NK-92 (cell line): ENCODE data around the gene EFEMP2.

Source experiments
- DNase-seq: peaks from one replicate; lab custom pipeline; 2025; ENCODE audit not compliant: unreplicated experiment; lab: John Stamatoyannopoulos, UW

Gene EFEMP2

DNA sequence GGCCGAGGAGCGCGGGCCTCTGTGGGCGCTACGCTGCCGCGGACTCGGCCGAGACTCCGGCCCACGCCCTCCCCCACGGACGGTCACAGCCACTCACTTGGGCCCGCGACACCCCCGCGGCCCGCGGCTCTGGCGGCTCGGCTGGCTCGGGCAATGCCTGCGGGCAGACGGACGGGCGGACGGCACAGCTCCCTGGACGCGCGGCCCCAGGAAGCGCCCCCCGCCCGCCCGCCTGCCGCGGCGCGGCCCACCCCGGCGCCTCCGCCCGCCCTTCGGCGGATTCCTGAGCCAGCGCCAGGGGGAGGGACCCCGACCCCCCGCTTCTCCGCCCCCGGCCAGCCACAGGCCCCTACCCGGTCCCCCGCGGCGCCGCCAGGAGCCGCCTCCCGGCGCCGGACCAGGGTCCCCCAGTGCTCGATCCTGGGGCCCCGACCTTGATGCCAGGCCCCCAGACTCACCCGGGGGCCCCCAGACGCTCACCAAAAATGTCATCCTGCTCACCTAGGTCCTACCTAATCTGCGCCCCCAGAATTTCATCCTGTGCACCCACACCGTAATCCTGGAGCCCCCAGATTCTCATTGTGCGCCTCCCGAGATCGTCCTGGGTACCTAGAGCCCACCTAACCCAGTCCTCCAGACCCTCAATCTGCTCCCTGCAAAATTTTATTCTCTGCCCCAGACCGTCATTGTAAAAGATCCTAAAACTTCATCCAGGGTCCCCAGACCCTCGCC is at the start of gene EFEMP2:
EFEMP2 (minus strand) TSS at position 215 of the 732 bp plus-strand sequence. CDS start 446 bp downstream, outside the sequence.
- DNase-seq, result no peak

- DNase-seq, result no peak
Measured at GRCh38 chr11:65921876-65922275, 49.3 kb upstream of the EFEMP2 start.

- no peak for DNase-seq
Measured at GRCh38 chr11:65921033-65921555, 48.5 kb upstream of the EFEMP2 start.

- no peak for DNase-seq
Measured at GRCh38 chr11:65920372-65920802, 47.8 kb upstream of the EFEMP2 start.

- DNase-seq, result no peak
Measured at GRCh38 chr11:65919573-65920371, 47.2 kb upstream of the EFEMP2 start.

- peak; percentile 93 for DNase-seq
Measured at GRCh38 chr11:65919141-65919572, 46.6 kb upstream of the EFEMP2 start, which contains the start of gene DRAP1. Gene DRAP1 (plus strand): TSS chr11:65919426. CDS start chr11:65919502, 76 bp downstream.

DNA sequence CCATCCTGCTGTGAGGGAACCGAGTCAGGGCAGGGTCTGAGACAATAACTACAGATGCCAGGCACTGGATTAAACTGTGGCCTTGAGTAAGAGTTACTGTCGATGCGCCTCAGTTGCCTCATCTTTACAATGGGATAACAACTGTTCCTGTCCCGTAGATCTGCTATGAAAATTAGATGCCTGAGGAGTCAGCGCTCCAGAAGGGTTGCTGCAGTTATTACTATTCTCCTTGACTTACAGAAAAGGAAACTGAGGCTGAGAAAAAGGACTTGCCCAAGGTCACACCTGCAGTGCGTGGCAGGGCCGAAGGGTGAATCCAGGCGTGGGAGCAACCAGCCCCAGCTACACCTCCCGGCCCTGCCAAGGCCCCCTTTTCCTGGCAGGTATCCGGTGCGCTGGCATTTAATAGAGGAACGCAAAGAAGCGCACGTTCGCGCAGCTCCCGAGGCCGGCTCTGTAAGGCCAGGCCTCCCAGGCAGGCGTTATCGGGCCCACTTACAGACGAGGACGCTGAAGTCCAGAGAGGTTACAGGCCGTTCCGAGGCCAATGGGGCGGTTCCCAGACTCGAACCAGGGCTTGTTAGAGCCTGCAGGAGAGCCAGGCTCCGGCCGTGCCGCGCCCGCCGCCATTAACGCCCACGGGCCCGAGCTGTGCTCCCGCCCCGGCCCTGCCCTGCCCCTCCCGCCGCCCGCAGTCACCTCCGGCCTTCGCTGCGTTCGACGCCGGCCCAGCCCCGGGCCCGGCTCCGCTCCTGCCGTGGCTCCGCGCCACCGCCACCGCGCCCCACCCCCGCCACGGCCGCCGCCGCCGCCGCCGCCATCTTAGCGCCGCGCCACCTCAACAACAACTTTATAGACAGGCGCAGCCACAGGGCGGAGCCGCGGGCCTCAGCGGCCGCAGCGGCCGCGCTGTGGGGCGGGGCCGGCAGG is 45.9 kb upstream of the EFEMP2 start, which contains the start of gene C11orf68:
C11orf68 (minus strand) TSS at position 852 of the 930 bp plus-strand sequence; CDS start at position 821, 31 bp downstream.
- no peak for DNase-seq

GRCh38 chr11:65917434-65918210 is 45.0 kb upstream of the EFEMP2 start:
- DNase-seq, result no peak

DNA sequence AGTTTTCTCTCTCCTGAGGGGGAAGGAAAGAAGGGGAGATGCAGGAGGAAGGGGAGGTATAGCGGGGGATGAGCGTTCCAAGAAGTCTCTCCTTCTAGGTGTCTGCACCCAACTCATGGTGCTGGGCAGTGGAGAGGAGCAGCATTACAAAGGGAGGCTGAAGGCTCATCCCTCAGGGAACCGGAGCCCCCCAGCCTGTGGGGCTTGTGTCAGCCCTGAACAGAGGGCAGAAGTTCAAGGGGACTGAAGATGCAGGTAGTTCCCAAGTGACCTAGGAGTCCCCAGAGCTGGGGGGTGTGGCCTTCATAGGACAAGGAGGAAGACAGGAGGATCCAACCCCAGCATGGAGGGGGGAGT is 44.5 kb upstream of the EFEMP2 start:
- DNase-seq, result no peak

DNA sequence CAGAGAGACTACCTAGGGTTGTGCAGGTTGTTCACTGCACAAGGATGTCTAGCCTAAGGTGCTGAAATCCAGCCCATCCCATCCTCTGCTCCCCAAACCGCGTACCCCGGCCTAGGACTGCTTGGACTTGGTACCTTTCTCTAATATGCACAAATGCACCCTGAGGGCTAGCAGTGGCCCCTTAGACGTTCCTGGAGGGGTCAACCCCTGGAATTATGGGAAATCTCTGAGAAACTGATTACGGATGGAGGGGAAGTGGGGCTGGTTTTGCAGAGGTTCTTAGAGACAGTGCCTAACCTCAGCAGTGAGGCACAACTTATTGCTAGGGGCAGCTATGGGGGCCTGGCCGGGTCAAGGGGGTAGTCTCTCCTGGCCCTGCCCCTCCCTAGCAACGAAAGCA is 43.8 kb upstream of the EFEMP2 start:
- no peak for DNase-seq

GRCh38 chr11:65915821-65916251 is 43.2 kb upstream of the EFEMP2 start:
- DNase-seq, result no peak

DNA sequence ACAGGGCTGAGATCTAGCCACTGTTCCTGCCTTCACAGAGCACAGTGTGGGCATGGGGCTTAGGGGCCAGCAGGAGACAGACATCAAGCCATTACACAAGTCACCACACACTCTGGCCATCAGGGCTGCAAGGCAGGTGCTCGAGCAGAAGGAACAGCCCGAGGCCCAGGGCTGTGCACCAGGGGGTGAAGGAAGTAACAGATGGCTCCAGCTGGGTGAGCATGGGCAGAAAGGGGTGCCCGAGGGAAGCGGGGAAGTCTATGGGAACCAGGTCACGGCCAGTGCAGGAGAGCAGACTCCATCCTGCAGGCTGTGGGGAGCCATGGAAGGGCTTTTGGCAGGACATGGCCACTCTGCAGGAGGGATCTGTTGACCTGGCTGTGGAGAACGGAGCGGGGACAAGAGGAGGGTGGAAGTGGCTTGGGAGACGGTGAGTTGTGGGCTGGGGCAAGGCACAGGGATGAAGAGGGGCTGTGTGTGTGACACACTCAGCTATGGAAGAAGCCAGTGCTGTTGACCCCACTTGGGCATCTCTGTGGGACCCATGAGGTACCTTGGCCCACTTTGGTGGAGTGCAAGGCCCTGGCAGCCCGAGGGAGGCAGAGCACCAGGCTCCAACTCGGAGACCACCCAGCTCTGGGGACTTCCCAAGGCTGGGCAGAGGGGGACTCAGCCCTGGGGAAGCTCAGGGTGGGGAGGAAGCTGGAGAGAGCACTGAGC is 42.7 kb upstream of the EFEMP2 start:
- no peak for DNase-seq

- DNase-seq, result no peak
Measured at GRCh38 chr11:65912845-65913244, 40.2 kb upstream of the EFEMP2 start.

DNA sequence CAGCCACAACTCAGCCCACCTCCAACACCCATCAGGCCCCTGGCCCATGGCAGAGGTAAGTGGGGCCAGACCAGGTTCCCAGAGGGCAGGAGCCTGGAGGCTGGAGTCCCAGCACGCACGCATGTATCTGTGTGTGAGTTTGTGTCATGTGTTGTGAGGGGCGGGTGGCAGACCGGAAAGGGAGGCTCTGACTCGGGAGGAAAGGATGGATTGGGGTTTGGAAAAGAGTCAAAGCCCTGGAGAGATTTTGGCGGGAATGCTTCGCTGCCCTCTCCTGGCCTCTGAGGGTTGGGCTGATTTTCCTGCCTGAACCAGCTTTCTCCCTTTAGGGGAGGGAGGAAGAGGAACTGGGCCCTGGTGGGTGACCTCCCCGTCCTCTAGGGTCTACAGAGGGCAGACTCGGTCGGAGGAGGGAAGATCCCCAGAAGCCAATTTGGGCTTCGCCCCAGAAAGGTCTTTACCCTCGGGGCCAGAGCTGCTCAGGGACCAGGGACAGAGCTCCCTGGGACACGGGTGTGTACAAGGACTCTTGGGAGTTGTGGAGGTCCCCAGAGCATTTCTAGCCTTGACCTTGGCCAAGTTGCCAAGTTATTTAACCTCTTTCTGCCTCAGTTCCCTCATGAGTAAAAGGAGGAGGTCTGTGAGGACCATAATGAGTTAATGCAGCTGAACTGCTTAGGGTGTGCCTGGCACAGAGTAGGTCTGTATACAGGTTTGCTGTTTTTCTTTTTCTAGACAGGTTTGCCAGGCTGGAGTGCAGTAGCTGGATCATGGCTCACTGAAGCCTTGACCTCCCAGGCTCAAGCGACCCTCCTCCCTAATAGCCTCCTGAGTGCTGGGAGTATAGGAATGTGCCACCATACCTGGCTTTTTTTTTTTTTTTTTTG is 39.3 kb upstream of the EFEMP2 start:
- DNase-seq, result no peak

DNA sequence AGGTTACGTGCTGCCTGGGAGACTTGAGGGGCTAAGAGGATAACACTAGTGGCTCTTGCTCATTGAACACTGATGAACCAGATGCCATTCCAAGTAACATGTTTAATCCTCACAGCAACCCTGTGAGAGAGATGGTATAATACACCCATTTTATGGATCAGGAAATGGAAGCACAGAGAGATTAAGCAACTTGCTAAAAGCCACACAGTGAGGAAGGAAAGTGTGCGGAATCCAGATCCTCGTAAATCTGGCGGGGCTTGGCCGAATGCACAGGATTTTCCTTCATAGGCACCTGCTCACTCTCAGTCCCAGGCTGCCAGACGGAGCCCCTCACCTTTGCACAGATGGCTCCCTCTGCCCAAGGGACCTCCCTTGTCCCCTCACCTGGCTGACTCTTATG is 35.3 kb upstream of the EFEMP2 start:
- DNase-seq, result no peak

DNA sequence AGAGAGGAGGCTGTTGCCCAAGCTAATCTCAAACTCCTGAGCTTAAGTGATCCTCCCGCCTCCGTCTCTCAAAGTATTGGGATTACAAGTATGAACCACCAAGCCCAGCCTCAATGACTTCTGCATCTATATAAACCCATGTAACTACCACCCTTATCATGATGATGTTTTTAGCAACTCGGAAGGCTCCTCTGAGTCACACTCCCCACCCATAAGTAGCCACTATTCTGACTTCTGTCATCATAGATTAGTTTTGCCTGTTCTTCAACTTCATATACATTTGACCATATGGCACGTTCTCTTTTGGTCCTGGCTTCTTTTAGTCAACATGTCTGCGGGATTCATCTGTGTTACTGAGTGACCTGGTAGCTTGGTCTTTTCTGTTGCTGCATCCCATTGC is 34.0 kb upstream of the EFEMP2 start:
- DNase-seq, result no peak

GRCh38 chr11:65903715-65904114 is 31.1 kb upstream of the EFEMP2 start:
- no peak for DNase-seq

GRCh38 chr11:65903068-65903481 is 30.5 kb upstream of the EFEMP2 start:
- no peak for DNase-seq

DNA sequence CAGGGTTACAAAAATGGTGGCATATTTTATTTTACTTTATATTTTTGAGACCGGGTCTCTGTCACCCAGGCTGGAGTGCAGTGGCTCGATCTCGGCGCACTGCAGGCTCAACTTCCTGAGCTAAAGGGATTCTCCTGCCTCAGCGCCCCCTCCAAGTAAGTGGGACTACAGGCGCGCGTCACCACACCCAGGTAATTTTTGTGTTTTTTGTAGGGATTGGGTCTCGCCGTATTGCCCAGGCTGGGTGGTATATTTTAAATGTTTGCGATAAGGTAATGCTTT is 28.2 kb upstream of the EFEMP2 start:
- no peak for DNase-seq
